HG03280 (cell line): ENCODE measurements around the gene TCF7L2.

ENCODE experiments used
- ATAC-seq: cut with Tn5 transposase; IDR thresholded peaks from one replicate; pipeline ENCODE4 v1.9.1; 2021; ENCODE audit warnings: mild to moderate bottlenecking, moderate library complexity; ENCODE audit not compliant: unreplicated experiment

The TCF7L2 gene

DNA sequence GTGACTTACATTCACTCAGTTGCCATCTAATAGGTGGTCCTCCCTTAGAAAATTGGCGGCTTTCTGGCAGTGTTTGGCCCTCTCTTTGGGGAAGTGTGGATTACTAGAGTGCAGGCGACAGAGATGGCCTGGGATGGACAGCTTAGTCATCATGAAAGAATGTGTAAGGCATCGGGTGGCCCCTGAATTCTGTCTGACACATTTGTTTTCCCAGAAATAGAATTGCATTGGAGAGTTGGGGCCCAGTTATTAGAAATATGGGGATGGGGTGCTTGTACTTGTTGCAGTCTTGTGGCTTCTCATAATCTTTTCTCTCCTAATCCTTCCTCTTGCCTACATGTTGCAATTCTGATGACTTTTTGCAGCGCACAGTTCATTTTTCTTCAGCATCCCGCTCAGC lies 13.8 kb downstream of the TCF7L2 start:
- no peak for ATAC-seq

- ATAC-seq = no peak
Observed at GRCh38 chr10:112964482-112964881, 14.4 kb downstream of the TCF7L2 start.

- no peak for ATAC-seq
Observed at GRCh38 chr10:112966194-112966855, 16.3 kb downstream of the TCF7L2 start.

DNA sequence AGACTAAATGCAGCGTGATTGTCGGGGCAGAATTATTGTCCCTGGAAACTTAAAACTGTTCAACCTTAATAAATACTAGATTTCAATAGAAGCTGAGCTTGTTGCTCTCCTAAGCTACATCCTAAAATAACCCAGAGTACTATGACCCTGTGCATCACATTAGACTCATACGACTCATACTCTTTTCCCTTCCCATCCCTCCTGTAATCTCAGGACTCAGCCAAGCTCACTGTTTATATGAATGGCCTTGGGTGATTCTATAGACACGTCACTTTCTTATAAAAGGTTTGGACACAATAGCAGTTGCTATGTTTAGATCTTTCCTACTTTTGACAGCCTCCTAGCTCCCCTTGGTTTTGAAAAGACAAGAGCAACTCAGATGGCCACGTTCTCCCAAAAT lies 17.2 kb downstream of the TCF7L2 start:
- ATAC-seq = no peak

GRCh38 chr10:112969131-112969530 lies 19.1 kb downstream of the TCF7L2 start:
- no peak for ATAC-seq

DNA sequence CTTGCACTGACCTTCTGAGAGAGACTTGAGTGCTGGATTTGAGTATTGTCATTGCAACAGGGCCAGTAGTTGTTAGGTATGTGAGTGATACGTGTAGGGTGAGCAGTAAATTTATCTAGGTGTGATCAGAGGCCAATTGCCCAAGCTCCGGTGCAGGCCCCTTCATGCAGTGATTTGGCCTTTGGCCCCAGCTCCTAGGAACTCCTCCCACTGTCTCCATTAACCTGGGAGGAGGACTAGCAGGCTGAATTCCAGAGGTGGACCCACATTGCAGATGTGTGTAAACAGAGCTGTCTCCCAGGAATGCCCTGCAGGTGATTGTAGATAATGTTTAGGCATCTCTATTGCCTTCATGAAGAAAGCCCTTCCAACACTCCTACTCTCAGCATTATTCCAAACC lies 19.5 kb downstream of the TCF7L2 start:
- no peak for ATAC-seq

GRCh38 chr10:112970021-112970420 lies 20.0 kb downstream of the TCF7L2 start:
- ATAC-seq = no peak

DNA sequence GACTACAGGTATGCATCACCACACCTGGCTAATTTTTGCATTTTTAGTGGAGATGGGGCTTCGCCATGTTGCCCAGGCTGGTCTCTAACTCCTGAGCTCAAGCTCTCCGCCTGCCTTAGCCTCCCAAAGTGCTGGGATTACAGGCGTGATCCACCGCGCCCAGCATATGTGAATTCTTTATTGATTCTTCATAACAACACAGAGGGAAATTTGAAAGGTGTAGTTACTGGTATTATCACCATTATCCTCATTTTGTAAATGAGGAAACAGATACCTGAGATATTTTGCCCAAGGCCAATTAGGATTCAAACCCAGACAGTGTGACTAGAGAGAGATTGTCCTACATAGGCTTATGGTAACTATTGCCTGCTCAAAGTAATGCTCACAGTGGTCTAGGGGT lies 22.6 kb downstream of the TCF7L2 start:
- ATAC-seq = no peak

DNA sequence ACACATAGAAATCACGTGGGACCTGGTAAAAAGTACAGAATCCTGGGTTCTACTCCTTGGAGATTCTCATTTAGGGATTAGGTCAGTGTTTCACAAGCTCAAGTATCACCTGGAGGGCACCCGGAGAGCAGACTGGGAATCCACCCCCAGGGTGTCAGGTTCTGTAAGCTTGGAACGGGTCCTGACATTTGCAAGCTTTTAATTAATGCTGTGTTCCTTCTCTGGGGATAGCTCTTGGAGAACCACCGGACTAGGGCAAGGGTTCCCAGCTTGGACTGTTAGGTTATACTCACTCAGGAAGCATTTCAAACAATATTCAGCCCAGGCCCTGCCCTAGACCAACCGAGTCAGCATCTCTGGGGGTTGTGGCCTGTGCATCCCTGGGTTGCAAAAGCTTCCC lies 23.0 kb downstream of the TCF7L2 start:
- ATAC-seq = no peak

DNA sequence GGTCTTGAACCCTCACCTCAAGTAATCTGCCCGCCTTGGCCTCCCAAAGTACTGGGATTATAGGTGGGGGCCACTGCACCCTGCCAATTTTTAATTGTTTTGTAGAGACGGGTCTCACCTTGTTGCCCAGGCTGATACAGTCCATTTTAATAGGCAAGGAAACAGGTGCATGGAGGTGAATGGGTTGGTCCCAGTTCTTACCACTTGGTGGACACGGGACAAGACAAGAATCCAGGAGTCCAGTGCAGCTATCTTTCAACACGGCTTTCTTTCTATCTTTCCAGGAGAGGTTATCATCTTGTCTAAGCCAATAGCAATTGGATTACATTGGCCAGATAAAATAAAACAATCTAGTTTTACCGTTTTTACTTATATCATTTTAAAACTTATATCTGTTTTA lies 23.8 kb downstream of the TCF7L2 start:
- no peak for ATAC-seq

DNA sequence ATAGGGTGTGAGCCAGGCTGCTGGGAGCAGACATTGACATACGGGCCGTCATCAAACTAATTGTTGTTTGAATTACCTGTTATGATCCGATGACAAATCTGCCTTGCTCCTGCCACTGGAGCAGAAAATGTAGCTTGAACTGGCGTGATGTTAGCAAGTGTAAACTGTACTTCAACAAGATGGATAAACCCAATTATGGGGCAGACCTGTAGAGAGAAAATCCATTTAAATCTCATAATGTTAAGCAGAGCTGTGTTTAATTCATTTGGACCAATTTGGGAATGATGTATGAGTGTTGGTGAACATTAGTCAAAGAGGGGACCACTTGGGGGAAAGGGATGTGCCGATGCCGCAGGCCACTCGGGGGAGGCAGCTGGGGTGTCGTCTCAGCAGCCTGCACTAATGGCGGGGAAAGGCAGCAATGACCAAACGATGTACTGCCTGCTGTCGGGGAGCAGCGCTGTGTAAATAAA lies 27.4 kb downstream of the TCF7L2 start:
- ATAC-seq = no peak

- no peak for ATAC-seq
Observed at GRCh38 chr10:112979927-112980326, 29.9 kb downstream of the TCF7L2 start.

DNA sequence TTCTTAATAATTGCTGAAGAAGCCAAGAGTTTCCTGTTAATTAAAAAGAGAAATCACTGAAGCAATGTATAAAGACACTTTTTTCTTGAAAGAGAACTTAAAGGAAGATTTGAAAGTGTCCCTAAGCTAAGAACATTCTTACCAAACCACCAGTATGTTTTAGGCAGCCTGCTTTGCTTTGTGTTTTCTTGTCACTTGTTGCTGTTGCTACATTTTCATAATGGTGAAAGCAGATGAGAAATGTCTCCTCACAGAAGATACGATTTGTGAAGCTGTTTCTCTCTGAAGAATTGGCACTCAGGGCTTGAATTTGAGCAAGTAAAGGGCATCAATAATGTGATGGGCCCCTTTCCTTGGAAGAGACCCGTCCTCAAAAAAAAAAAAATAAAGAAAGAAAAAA lies 30.9 kb downstream of the TCF7L2 start:
- no peak for ATAC-seq

GRCh38 chr10:112981553-112981952 lies 31.5 kb downstream of the TCF7L2 start:
- peak; percentile 92 for ATAC-seq

GRCh38 chr10:112983444-112984056 lies 33.5 kb downstream of the TCF7L2 start:
- no peak for ATAC-seq

DNA sequence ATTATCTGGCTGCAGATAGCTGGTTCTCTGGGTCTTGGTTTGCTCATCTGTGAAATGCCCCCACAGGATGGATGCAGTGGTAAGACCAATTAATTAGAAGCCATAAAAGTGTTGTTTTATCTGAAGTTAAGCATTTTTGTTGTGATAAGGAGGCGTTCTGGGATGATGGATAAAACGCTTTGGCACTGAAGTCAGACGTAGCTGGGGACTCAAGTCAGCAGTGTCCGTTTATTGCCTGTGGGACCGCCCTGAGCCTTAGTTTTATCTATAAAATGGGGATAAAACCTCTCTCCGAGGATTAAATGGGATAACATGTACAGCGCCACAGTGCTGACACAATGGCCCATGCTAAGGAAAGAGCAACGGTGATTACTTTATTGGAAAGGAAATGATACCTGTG lies 34.7 kb downstream of the TCF7L2 start:
- no peak for ATAC-seq

GRCh38 chr10:112985690-112986543 lies 35.9 kb downstream of the TCF7L2 start:
- ATAC-seq = no peak

- no peak for ATAC-seq
Observed at GRCh38 chr10:112986544-112987190, 36.6 kb downstream of the TCF7L2 start.

GRCh38 chr10:112988839-112989406 lies 38.9 kb downstream of the TCF7L2 start:
- no peak for ATAC-seq

DNA sequence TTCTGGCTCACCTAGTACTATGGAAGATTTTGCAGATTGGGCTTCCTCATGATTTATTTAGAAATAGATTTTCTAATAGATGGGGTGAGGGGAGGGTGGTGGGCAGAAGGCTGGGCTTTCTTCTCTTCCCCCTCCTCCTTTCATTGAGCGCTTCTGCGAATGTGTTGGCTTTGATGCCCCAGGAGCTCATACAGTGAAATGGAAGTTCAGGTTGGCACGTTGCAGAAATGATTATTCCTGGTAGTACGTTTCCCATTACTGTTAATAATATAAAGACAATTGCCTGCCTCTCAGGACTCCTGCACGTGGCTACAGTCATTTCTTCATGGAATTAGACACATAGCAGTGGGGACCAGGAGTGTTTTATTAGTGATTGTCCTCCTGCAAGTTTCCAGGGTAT lies 39.8 kb downstream of the TCF7L2 start:
- no peak for ATAC-seq

DNA sequence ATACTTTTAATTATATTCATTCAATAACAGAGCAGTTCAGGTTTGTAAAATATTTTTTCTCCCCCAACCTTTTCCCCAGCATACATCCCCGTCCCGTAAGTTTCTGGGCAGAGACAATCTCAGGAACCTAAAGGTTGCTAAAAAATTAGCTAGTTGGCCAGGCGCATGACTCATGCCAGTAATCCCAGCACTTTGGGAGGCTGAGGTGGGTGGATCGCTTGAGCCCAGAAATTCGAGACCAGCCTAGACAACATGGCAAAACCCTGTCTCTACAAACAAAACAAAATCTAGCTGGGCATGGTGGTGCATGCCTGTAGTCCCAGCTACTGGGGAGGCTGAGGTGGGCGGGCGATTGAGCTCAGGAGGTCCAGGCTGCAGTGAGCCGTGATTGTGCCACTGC lies 40.2 kb downstream of the TCF7L2 start:
- no peak for ATAC-seq
